Nasal cavity respiratory epithelium epithelial cell of viscerocranial mucosa (primary cell): ENCODE results near the gene PITHD1. TPM values are rescaled to one million over a fixed set of nuclear protein-coding genes. Genes with fewer than 3 reads are reported as not detected.

ENCODE experiments used
- total RNA-seq: library from RNA; depleted of rRNA; stranded (reverse); fragments of >200 nt; gene quantifications from 2 replicates; pipeline ENCODE4 v1.2.3, GENCODE V29; 2014

The PITHD1 gene
- total RNA-seq = 55.0 and 57.1 TPM in 2 replicates

DNA sequence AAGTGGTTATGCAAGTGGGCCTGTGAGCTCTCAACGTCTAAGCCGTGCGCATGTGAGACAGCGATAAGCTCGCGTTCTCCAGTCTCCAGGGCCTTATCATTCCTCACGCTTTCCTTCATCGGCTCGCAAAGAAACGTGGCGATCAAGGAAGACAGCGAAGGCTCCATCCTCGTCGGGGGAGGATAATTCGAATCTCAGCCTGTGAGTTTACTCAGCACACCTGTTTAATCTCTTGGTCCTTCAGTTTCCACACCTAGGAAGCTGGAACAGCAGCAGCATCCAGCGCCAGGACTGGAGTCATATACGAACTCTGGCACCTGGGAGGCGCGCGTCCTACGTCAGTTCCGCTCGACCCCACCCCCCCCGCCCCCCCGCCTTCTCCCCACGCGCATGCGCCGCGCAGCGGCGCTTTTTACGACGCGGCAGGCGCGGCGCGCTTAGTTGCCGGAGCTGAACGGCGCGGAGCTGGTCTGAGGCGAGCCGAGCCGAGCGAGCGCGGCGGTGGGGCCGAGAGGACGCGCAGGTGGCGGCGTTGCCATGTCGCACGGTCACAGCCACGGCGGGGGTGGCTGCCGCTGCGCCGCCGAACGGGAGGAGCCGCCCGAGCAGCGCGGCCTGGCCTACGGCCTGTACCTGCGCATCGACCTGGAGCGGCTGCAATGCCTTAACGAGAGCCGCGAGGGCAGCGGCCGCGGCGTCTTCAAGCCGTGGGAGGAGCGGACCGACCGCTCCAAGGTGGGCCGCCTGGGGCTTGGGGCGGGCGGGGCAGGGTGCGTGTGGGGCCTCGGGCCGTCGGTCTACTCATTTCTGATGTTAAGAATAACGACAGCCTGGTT, at the start of gene PITHD1:
Gene PITHD1 (plus strand): TSS at position 440 of the 836 bp plus-strand sequence. CDS start 98 bp downstream, at position 538.

GRCh38 chr1:23743287-23744152, 34.7 kb upstream of the PITHD1 start, which contains the start of gene ELOA:
ELOA (plus strand) TSS chr1:23743471; CDS start chr1:23743504, 33 bp downstream.

DNA sequence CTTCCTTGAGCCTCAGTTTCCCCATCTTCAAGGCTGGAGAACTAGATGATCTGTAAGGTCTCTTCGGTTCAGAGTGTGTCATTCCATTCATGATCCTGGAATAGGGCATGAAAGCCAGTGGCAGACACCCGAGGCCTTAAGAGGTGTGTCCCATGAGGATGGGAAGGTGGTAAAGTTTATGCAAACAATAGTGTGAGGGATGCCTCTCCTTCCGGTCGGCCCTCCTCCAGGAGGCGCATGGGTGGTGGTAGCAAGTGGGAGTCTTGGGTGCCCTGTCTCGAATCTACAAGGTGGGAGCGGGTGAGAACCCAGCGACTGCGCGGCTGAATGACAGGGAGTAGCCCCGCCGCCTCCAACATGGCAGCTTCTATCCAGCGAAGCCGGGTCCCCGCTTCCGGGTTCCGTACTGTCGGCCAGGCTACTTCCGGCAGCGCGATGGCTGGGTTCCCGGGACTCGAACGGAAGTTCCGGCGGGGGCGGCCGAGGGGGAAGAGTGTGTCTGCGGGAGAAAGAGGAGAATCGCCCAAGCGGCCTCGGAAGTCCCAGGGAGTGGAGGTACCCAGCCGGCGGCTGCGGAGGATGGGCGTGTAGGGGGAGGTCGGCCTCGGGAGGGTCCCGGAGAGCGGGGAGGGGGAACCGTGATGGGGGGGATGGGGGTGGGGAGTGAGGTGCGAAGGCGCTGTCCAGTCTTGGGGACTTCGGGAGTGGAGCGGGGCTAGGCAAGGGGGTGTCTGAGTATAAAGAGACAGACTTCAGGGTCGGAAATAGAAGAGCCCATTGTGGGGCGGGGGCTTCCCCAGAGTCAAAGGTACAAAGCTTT, 12.7 kb downstream of the PITHD1 start, which contains the start of gene LYPLA2:
Gene LYPLA2 (plus strand): TSS at position 450 of the 820 bp plus-strand sequence. CDS start 1,538 bp downstream, outside the sequence.

DNA sequence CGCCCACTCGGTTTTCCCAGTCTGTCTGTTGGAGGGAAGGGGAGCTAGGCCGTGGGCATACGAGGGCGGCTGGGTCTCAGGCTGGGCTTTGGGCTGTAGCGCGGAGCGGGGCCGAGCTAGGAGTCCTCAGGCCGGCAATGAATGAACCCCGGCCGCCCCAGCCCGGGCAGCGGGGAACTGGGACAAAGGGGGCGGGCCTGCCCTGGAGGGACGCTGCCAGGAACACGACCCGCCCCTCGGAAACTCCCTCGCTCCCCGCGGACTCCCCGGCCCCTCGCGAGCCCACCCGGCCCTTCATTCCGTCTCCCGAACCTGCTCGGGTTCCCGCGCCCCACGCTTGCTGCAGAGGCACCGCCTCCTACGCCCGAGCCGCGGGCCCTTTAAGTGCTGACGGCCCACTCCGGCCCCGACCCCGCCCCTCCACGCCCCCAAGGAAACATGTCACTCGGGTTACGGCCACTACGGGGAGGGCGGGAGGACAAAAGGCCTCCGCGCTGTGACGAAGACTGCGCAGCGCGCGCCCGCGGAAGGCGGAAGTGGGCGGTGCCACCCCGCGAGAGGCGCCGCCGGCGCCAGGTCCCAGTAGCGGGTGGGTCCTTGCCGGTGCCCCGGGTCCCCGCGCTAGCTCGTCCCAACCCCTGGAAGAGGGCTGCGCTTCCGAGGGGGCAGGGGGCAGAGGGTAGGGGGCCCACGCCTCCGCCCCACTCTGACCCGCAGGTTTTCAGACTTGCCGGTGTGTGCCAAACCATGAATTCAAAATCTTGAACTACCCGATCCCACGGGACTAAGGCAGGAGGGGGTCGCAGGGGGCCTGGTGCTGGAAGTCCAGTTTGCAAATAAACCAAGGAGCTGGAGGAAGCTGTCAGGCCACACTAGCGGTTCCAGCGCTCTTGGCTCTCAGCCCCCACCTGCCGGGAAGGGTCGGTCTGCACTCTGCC, 22.5 kb downstream of the PITHD1 start, which contains the start of gene GALE:
Gene GALE (minus strand): TSS at position 355 of the 938 bp plus-strand sequence. CDS start 1,747 bp downstream, outside the sequence.

GRCh38 chr1:23825076-23825761, 47.0 kb downstream of the PITHD1 start, which contains the start of gene HMGCL:
HMGCL (minus strand) TSS chr1:23825429; CDS start chr1:23825415, 14 bp downstream.

Other genes with a start within 250 kb of the PITHD1 start
- under 0.01 and 0.36 TPM in 2 replicates for gene E2F2, start 247.2 kb upstream of the PITHD1 start, total RNA-seq
- 20.5 and 38.9 TPM in 2 replicates for gene ID3, start 218.9 kb upstream of the PITHD1 start, total RNA-seq
- 1,078 and 1,264 TPM in 2 replicates for gene RPL11, start 86.6 kb upstream of the PITHD1 start, total RNA-seq
- 23.2 and 32.3 TPM in 2 replicates for gene ELOA, start 34.9 kb upstream of the PITHD1 start, total RNA-seq
- 33.2 and 53.1 TPM in 2 replicates for gene LYPLA2, start 12.7 kb downstream of the PITHD1 start, total RNA-seq
- 46.5 and 68.0 TPM in 2 replicates for gene GALE, start 22.3 kb downstream of the PITHD1 start, total RNA-seq
- gene HMGCL, start 47.0 kb downstream of the PITHD1 start, total RNA-seq = 45.8 and 51.3 TPM in 2 replicates
- gene FUCA1, start 89.9 kb downstream of the PITHD1 start, total RNA-seq = 12.6 and 21.0 TPM in 2 replicates
- gene CNR2, start 134.9 kb downstream of the PITHD1 start, total RNA-seq = not detected in 2 replicates
- gene PNRC2, start 181.4 kb downstream of the PITHD1 start, total RNA-seq = 102 and 126 TPM in 2 replicates
- gene SRSF10, start 201.9 kb downstream of the PITHD1 start, total RNA-seq = 56.0 and 102 TPM in 2 replicates